ENCODE measurements around the gene TRO.

The TRO gene

GRCh38 chrX:54920610-54921426 lies at the start of gene TRO:
TSS of gene TRO (plus strand) at chrX:54920824. CDS start at chrX:54922247, 1,423 bp downstream.
- DNase-seq (ENCODE audit: low read depth in 3 of 3) = no peak

GRCh38 chrX:54885740-54886139 lies 34.9 kb upstream of the TRO start:
- DNase-seq (ENCODE audit: low read depth in 3 of 3) = no peak

GRCh38 chrX:54891573-54891972 lies 29.1 kb upstream of the TRO start:
- DNase-seq (ENCODE audit: low read depth in 3 of 3) = peak in 1 of 3 experiments; percentile 7

- no peak for DNase-seq (ENCODE audit: low read depth in 3 of 3)
Observed at GRCh38 chrX:54894159-54894558, 26.5 kb upstream of the TRO start.

GRCh38 chrX:54909941-54910340 lies 10.7 kb upstream of the TRO start:
- DNase-seq (ENCODE audit: low read depth in 3 of 3) = no peak

- DNase-seq (ENCODE audit: low read depth in 3 of 3) = peak; percentile 6 to 31 (median 16)
Observed at GRCh38 chrX:54921427-54922021, 900 bp downstream of the TRO start.

- DNase-seq (ENCODE audit: low read depth in 3 of 3) = no peak
Observed at GRCh38 chrX:54922547-54922946, 1.9 kb downstream of the TRO start.

GRCh38 chrX:54923376-54923775 lies 2.8 kb downstream of the TRO start:
- DNase-seq (ENCODE audit: low read depth in 3 of 3) = no peak

- no peak for DNase-seq (ENCODE audit: low read depth in 3 of 3)
Observed at GRCh38 chrX:54926978-54927377, 6.4 kb downstream of the TRO start.

GRCh38 chrX:54928876-54929275 lies 8.3 kb downstream of the TRO start:
- DNase-seq (ENCODE audit: low read depth in 3 of 3) = no peak

- DNase-seq (ENCODE audit: low read depth in 3 of 3) = no peak
Observed at GRCh38 chrX:54930291-54931049, 9.8 kb downstream of the TRO start.

GRCh38 chrX:54931107-54931506 lies 10.5 kb downstream of the TRO start:
- DNase-seq (ENCODE audit: low read depth in 3 of 3) = no peak

GRCh38 chrX:54933150-54933826 lies 12.7 kb downstream of the TRO start:
- DNase-seq (ENCODE audit: low read depth in 3 of 3) = no peak

- no peak for DNase-seq (ENCODE audit: low read depth in 3 of 3)
Observed at GRCh38 chrX:54934058-54934457, 13.4 kb downstream of the TRO start.

- DNase-seq (ENCODE audit: low read depth in 3 of 3) = no peak
Observed at GRCh38 chrX:54934890-54935289, 14.3 kb downstream of the TRO start.

GRCh38 chrX:54935306-54935705 lies 14.7 kb downstream of the TRO start:
- no peak for DNase-seq (ENCODE audit: low read depth in 3 of 3)

- DNase-seq (ENCODE audit: low read depth in 3 of 3) = no peak
Observed at GRCh38 chrX:54937416-54937815, 16.8 kb downstream of the TRO start.

GRCh38 chrX:54944816-54945215 lies 24.2 kb downstream of the TRO start:
- DNase-seq (ENCODE audit: low read depth in 3 of 3) = no peak

GRCh38 chrX:54945224-54945623 lies 24.6 kb downstream of the TRO start:
- no peak for DNase-seq (ENCODE audit: low read depth in 3 of 3)

GRCh38 chrX:54950730-54951375 lies 30.2 kb downstream of the TRO start:
- no peak for DNase-seq (ENCODE audit: low read depth in 3 of 3)

- no peak for DNase-seq (ENCODE audit: low read depth in 3 of 3)
Observed at GRCh38 chrX:54961750-54962149, 41.1 kb downstream of the TRO start.
